Endothelial cell of umbilical vein (primary cell): Measurements from ENCODE around the gene SLC35F3.

Source experiments
- EZH2 ChIP-seq: IDR thresholded peaks from 2 replicates; pipeline ENCODE4 v1.6.1; 2012; ENCODE audit warnings: borderline replicate concordance, low read depth, mild to moderate bottlenecking, moderate library complexity, low read length, inconsistent platforms; ENCODE audit not compliant: severe bottlenecking
- FOS ChIP-seq: IDR thresholded peaks from 2 replicates; pipeline ENCODE4 v1.6.1; 2011; ENCODE audit warnings: mild to moderate bottlenecking, low read length, moderate library complexity, borderline replicate concordance; ENCODE audit not compliant: insufficient read depth
- GATA2 ChIP-seq: IDR thresholded peaks from 2 replicates; pipeline ENCODE4 v1.7.0; 2011; ENCODE audit warnings: low read depth, mild to moderate bottlenecking, moderate library complexity, mixed read lengths, low read length; ENCODE audit not compliant: insufficient read length, insufficient read depth
- JUN ChIP-seq: IDR thresholded peaks from 2 replicates; pipeline ENCODE4 v1.6.1; 2011; ENCODE audit warnings: borderline replicate concordance, low read depth; ENCODE audit not compliant: insufficient read length, insufficient read depth
- MYC ChIP-seq: IDR thresholded peaks from one replicate; pipeline ENCODE4 v1.6.1; 2011; ENCODE audit warnings: mild to moderate bottlenecking, low read depth, low read length
- POLR2A ChIP-seq: IDR thresholded peaks from 2 replicates; pipeline ENCODE4 v1.6.1; 2012; ENCODE audit warnings: low read depth, mild to moderate bottlenecking, control low read depth, low read length
- POLR2AphosphoS5 ChIP-seq: IDR thresholded peaks from 2 replicates; pipeline ENCODE4 v1.6.1; 2012; ENCODE audit warnings: low read depth, mild to moderate bottlenecking, control low read depth, low read length, moderate library complexity; ENCODE audit not compliant: insufficient read depth
- TF ChIP-seq, protein P1 (sequence below): IDR thresholded peaks from 2 replicates; pipeline ENCODE4 v1.6.1; 2011; ENCODE audit not compliant: insufficient read depth, insufficient read length
- TF ChIP-seq, protein P2 (sequence below), 2 donors: IDR thresholded peaks; 1 replicate in 1 of 2; 2 replicates in 1 of 2; pipeline ENCODE4 v1.5.1; 2011; ENCODE audit warnings: low read length in 2 of 2, mild to moderate bottlenecking in 2 of 2, moderate library complexity in 2 of 2, control low read depth in 1 of 2, inconsistent platforms in 1 of 2, low read depth in 1 of 2; ENCODE audit not compliant: insufficient read depth in 1 of 2; ENCODE audit errors: extremely low read depth in 1 of 2

DNA sequence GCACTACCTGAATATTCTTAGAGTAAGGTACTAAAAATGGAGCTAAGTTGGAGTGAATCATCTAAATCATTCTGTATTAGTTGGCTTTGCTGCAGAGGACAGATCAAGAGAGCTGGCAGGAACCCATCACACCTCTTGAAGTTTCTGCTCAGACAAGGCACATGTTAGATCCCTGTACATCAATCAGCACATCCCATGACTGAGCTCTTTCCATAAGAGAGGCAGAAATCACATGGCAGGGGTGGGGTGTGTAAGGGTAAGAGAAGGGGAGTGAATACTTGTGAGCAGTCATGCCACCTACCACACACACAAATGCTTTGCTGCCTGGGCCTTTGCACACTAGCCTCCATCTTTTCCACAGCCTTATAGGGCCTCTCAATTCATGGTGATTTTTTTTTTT, 214.4 kb downstream of the SLC35F3 start:
- no peak for TF ChIP-seq POLR2A
- TF ChIP-seq, protein P1, sequence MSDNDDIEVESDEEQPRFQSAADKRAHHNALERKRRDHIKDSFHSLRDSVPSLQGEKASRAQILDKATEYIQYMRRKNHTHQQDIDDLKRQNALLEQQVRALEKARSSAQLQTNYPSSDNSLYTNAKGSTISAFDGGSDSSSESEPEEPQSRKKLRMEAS = no peak
- TF ChIP-seq, protein P2, sequence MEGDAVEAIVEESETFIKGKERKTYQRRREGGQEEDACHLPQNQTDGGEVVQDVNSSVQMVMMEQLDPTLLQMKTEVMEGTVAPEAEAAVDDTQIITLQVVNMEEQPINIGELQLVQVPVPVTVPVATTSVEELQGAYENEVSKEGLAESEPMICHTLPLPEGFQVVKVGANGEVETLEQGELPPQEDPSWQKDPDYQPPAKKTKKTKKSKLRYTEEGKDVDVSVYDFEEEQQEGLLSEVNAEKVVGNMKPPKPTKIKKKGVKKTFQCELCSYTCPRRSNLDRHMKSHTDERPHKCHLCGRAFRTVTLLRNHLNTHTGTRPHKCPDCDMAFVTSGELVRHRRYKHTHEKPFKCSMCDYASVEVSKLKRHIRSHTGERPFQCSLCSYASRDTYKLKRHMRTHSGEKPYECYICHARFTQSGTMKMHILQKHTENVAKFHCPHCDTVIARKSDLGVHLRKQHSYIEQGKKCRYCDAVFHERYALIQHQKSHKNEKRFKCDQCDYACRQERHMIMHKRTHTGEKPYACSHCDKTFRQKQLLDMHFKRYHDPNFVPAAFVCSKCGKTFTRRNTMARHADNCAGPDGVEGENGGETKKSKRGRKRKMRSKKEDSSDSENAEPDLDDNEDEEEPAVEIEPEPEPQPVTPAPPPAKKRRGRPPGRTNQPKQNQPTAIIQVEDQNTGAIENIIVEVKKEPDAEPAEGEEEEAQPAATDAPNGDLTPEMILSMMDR (IDR thresholded peaks at IDR 0.05; ENCODE audit: extremely low read depth in 1 of 2, insufficient read depth in 1 of 2, low read depth in 1 of 2, low read length in 2 of 2) = no peak
- no peak for TF ChIP-seq EZH2
- TF ChIP-seq GATA2 = no peak
- no peak for TF ChIP-seq FOS
- TF ChIP-seq POLR2AphosphoS5 = no peak
- TF ChIP-seq JUN = no peak
- no peak for TF ChIP-seq MYC
